Mucosa of gallbladder (tissue), 1 donor: ENCODE measurements around the gene EGFL8. TPM values are rescaled to one million over a fixed set of nuclear protein-coding genes. Genes with fewer than 3 reads are reported as not detected.
"Not testable (repeated sequence)": the region's sequence is repeated elsewhere in the genome, so short reads cannot be mapped to it uniquely, and the experiment has no call there.

Source experiments
- DNase-seq: peaks from one replicate; pipeline ENCODE4 v3.0.0-alpha.2; 2020; ENCODE audit warnings: low spot score
- total RNA-seq: library from RNA; stranded (reverse); gene quantifications from one replicate; pipeline ENCODE4 v1.2.1, GENCODE V29; 2021
- donor health status: DM: no; HTN: no; CAD: no.

EGFL8 gene
- total RNA-seq, 1 donor from 2014 or later, result 13.6 TPM

- no peak for DNase-seq
Observed at GRCh38 chr6:32183483-32184083, 19.2 kb downstream of the EGFL8 start.

GRCh38 chr6:32184084-32184640 lies 19.8 kb downstream of the EGFL8 start, which contains the start of gene AGER:
Gene AGER, minus strand, starts transcription at chr6:32184253. Its CDS starts 31 bp downstream, at chr6:32184222.
- DNase-seq, result no peak

GRCh38 chr6:32185681-32186131 lies 21.3 kb downstream of the EGFL8 start:
- DNase-seq, result peak; percentile 75

GRCh38 chr6:32186151-32186840 lies 21.9 kb downstream of the EGFL8 start:
- DNase-seq, result not testable (repeated sequence)

- no peak for DNase-seq
Observed at GRCh38 chr6:32187009-32187709, 22.8 kb downstream of the EGFL8 start.

- not testable (repeated sequence) for DNase-seq
Observed at GRCh38 chr6:32187725-32188380, 23.5 kb downstream of the EGFL8 start.

GRCh38 chr6:32188381-32189068 lies 24.1 kb downstream of the EGFL8 start:
- no peak for DNase-seq

GRCh38 chr6:32189069-32189741 lies 24.8 kb downstream of the EGFL8 start:
- DNase-seq, result no peak

- no peak for DNase-seq
Observed at GRCh38 chr6:32189742-32190053, 25.3 kb downstream of the EGFL8 start.

GRCh38 chr6:32190054-32190851 lies 25.9 kb downstream of the EGFL8 start, which contains the start of gene PBX2:
Gene PBX2, minus strand, starts transcription at chr6:32190202. Its CDS starts 287 bp downstream, at chr6:32189915.
- peak; percentile 91 for DNase-seq

- no peak for DNase-seq
Observed at GRCh38 chr6:32190911-32191677, 26.7 kb downstream of the EGFL8 start.

GRCh38 chr6:32191696-32192607 lies 27.6 kb downstream of the EGFL8 start:
- no peak for DNase-seq

- DNase-seq, result no peak
Observed at GRCh38 chr6:32192608-32193039, 28.2 kb downstream of the EGFL8 start, which contains the start of gene GPSM3. Gene GPSM3, minus strand, starts transcription at chr6:32192643. Its CDS starts 130 bp downstream, at chr6:32192513.

GRCh38 chr6:32193096-32193495 lies 28.7 kb downstream of the EGFL8 start:
- DNase-seq, result not testable (repeated sequence)

GRCh38 chr6:32194388-32194787 lies 30.0 kb downstream of the EGFL8 start:
- no peak for DNase-seq

- no peak for DNase-seq
Observed at GRCh38 chr6:32194825-32195651, 30.6 kb downstream of the EGFL8 start.

- peak; percentile 100 for DNase-seq
Observed at GRCh38 chr6:32195652-32195901, 31.2 kb downstream of the EGFL8 start.
